ENCODE data around the gene CUTA.

Gene CUTA

DNA sequence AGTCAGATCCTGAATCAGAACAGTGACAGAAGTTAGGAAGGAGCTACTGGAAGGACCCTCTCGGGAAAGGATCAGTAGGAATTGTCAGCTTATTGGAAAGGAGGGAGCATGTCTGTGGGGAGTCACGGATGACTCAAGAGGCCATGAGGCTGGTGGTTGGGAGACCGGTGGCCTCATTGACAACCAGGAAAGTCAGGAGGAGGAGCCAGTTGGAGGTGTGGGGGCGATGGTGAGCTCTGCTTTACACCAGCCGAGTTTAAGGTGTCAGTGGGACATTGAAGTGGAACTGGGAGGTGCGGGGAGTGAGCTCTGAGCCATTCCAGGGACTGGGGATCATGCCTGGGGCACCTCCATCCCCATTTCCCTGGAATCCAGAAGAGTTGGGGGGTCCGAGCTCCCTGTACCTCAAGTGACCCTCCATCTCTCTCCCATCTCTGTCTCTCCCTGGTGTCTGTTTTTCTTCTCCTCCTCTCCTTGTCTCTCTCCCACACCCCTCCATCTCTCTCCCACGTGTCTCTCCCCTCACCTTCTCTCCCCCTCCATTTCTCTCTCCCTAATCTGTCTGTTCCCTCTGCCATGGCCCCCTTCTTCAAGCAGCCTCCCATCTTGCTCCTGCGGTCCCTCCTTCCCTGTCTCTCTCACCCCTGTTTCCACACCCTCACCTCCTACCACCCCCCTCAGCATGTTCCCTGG is 22.2 kb upstream of the CUTA start:
- TF ChIP-seq, protein P1, sequence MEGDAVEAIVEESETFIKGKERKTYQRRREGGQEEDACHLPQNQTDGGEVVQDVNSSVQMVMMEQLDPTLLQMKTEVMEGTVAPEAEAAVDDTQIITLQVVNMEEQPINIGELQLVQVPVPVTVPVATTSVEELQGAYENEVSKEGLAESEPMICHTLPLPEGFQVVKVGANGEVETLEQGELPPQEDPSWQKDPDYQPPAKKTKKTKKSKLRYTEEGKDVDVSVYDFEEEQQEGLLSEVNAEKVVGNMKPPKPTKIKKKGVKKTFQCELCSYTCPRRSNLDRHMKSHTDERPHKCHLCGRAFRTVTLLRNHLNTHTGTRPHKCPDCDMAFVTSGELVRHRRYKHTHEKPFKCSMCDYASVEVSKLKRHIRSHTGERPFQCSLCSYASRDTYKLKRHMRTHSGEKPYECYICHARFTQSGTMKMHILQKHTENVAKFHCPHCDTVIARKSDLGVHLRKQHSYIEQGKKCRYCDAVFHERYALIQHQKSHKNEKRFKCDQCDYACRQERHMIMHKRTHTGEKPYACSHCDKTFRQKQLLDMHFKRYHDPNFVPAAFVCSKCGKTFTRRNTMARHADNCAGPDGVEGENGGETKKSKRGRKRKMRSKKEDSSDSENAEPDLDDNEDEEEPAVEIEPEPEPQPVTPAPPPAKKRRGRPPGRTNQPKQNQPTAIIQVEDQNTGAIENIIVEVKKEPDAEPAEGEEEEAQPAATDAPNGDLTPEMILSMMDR (conservative IDR thresholded peaks at IDR 0.05; ENCODE audit: low read length): no peak
- no peak for DNase-seq (ENCODE audit: low read depth)
- no peak overlapping the region for H3K4me3 ChIP-seq (ENCODE audit: low read length)

GRCh38 chr6:33438978-33439594 is 21.2 kb upstream of the CUTA start:
- TF ChIP-seq, protein P1 (conservative IDR thresholded peaks at IDR 0.05; ENCODE audit: low read length): no peak
- H3K4me3 ChIP-seq (ENCODE audit: low read length): no peak overlapping the region
- no peak for DNase-seq (ENCODE audit: low read depth)

- H3K4me3 ChIP-seq (ENCODE audit: low read length): no peak overlapping the region
Observed at GRCh38 chr6:33437666-33438065, 19.8 kb upstream of the CUTA start.

DNA sequence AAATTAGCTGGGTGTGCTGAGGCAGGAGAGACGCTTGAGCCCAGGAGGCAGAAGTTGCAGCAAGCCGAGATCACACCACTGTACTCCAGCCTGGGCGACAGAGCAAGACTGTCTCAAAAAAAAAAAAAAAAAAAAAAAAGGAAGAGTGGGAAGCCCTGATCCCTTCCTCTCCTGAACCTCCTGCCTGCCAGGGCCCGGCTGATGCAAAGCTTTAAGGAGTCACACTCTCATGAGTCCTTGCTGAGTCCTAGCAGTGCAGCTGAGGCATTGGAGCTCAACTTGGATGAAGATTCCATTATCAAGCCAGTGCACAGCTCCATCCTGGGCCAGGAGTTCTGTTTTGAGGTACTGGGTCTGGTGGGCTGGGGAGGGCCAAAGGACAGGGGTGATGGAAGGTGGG is 17.1 kb upstream of the CUTA start:
- TF ChIP-seq, protein P1 (conservative IDR thresholded peaks at IDR 0.05; ENCODE audit: low read length): no peak
- no peak for DNase-seq (ENCODE audit: low read depth)
- H3K4me3 ChIP-seq (ENCODE audit: low read length): no peak overlapping the region

More at GRCh38 chr6:33437666-33438065, 19.8 kb upstream of the CUTA start:
- DNase-seq (ENCODE audit: low read depth): no peak
- TF ChIP-seq, protein P1 (conservative IDR thresholded peaks at IDR 0.05; ENCODE audit: low read length): no peak

DNA sequence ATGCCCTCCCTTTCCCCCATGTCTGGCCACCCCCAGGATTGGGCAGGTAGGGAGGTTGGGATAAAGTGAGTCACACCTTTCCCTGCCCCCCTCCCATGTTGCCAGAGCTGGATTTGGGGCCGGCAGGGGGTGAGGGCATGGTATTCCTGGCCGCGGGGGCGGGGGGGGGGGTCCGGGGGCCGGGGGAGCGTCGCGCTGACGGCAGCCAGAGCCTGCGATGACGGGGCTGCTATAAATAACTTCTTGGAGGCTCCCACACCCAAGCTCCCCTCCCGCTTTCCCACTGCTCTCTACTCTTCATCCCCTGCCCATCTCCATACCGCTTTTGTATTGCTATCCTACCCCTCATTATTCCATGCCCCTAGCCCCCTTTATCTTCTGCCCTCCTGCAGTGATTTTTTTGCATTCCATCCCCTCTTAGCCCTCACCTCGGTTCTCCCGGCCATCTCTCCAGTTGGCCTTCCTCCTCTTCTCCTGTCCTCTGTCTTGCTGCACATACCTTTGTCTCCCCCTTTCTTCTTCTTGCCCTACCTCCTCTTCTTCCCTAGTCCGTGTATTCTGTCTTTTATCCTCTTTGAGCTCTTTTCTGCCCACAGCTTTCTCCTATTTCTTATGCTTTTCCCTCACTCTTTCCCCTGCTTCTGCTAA is 15.8 kb upstream of the CUTA start:
- TF ChIP-seq, protein P1 (conservative IDR thresholded peaks at IDR 0.05; ENCODE audit: low read length): no peak
- DNase-seq (ENCODE audit: low read depth): no peak
- H3K4me3 ChIP-seq (ENCODE audit: low read length): no peak overlapping the region

GRCh38 chr6:33433001-33433543 is 15.2 kb upstream of the CUTA start:
- no peak overlapping the region for H3K4me3 ChIP-seq (ENCODE audit: low read length)
- TF ChIP-seq, protein P1 (conservative IDR thresholded peaks at IDR 0.05; ENCODE audit: low read length): no peak
- no peak for DNase-seq (ENCODE audit: low read depth)

Data from AG10803 (cell line).